PC-3 (cell line): ENCODE measurements around the gene TINAGL1. TPM values are rescaled to one million over a fixed set of nuclear protein-coding genes. Genes with fewer than 3 reads are reported as not detected.

Experiments used
- ATAC-seq: fragments of 200-7000 bp; cut with Tn5 transposase; 2 replicates; pipeline ENCODE4 v1.9.1; 2020; ENCODE audit warnings: mild to moderate bottlenecking, moderate library complexity
- BruUV-seq: library from RNA; stranded (reverse); fragments of 400-500 nt; replicated peaks from 2 replicates; lab custom pipeline; 2021; lab: Mats Ljungman, UMichigan
- CTCF ChIA-PET: fragments of 300-600 bp; sonication (Branson Sonifier 250); formaldehyde crosslinking; loops from one replicate; lab custom pipeline; 2022; ENCODE audit warnings: antibody characterized with exemption; lab: Charles Lee
- POLR2A ChIA-PET: fragments of 300-600 bp; sonication (Branson Sonifier 250); formaldehyde crosslinking; loops from one replicate; lab custom pipeline; 2022; ENCODE audit warnings: antibody characterized with exemption; ENCODE audit not compliant: unreplicated experiment; lab: Charles Lee
- DNase-seq: peaks from one replicate; pipeline ENCODE4 v3.0.0-alpha.2; 2015
- H2AFZ ChIP-seq: fragments of 300-600 bp; sonication (generic); 2 replicates; pipeline ENCODE4 v1.6.0; 2016; ENCODE audit warnings: antibody characterized with exemption, low read length
- H3F3A ChIP-seq: fragments of 300-600 bp; sonication (generic); one replicate; pipeline ENCODE4 v1.6.0; 2017; ENCODE audit warnings: antibody characterized with exemption, low read length, control low read depth, mild to moderate bottlenecking; ENCODE audit not compliant: unreplicated experiment
- H3K27ac ChIP-seq: fragments of 300-600 bp; sonication (generic); 2 replicates; pipeline ENCODE4 v1.5.1; 2016; ENCODE audit warnings: mild to moderate bottlenecking, low read length
- H3K27me3 ChIP-seq: fragments of 300-600 bp; sonication (generic); 2 replicates; pipeline ENCODE4 v1.6.1; 2016; ENCODE audit warnings: low read length, mixed read lengths
- H3K36me3 ChIP-seq: fragments of 300-600 bp; sonication (generic); 2 replicates; pipeline ENCODE4 v1.6.1; 2016; ENCODE audit warnings: low read depth, mixed run types, low read length, mixed read lengths
- H3K4me1 ChIP-seq: fragments of 300-600 bp; sonication (generic); 2 replicates; pipeline ENCODE4 v1.5.1; 2016; ENCODE audit warnings: low read length; ENCODE audit not compliant: insufficient read depth
- H3K4me2 ChIP-seq: fragments of 300-600 bp; sonication (generic); 2 replicates; pipeline ENCODE4 v1.6.0; 2016; ENCODE audit warnings: low read length
- H3K4me3 ChIP-seq: fragments of 300-600 bp; sonication (generic); 2 replicates; pipeline ENCODE4 v1.5.1; 2016; ENCODE audit warnings: mild to moderate bottlenecking, low read length, mixed read lengths
- H3K79me2 ChIP-seq: fragments of 300-600 bp; sonication (generic); 2 replicates; pipeline ENCODE4 v1.6.1; 2017; ENCODE audit warnings: low read length, mixed read lengths
- H3K9ac ChIP-seq: fragments of 300-600 bp; sonication (generic); 2 replicates; pipeline ENCODE4 v1.6.0; 2016; ENCODE audit warnings: mild to moderate bottlenecking, low read length
- H3K9me2 ChIP-seq: fragments of 300-600 bp; sonication (generic); replicated peaks from 2 replicates; pipeline ENCODE4 v1.6.1; 2016; ENCODE audit warnings: mixed run types, low read length, mixed read lengths
- H3K9me3 ChIP-seq: fragments of 300-600 bp; sonication (generic); 2 replicates; pipeline ENCODE4 v1.6.1; 2016; ENCODE audit warnings: low read length, mixed read lengths
- H4K20me1 ChIP-seq: fragments of 300-600 bp; sonication (generic); 2 replicates; pipeline ENCODE4 v1.6.1; 2016; ENCODE audit warnings: low read length, mixed read lengths
- EZH2 ChIP-seq: fragments of 300-600 bp; sonication (generic); IDR thresholded peaks from one replicate; pipeline ENCODE4 v1.6.1; 2017; ENCODE audit warnings: antibody characterized with exemption, mild to moderate bottlenecking, low read length; ENCODE audit not compliant: unreplicated experiment
- EZH2phosphoT487 ChIP-seq: fragments of 300-600 bp; sonication (generic); IDR thresholded peaks from 2 replicates; pipeline ENCODE4 v1.6.1; 2018; ENCODE audit warnings: mild to moderate bottlenecking, antibody characterized with exemption, low read length, borderline replicate concordance
- intact Hi-C: fragments of 100-400 bp; cut with micrococcal nuclease; formaldehyde crosslinking; loops from 2 replicates; pipeline ENCODE4 v1.9.0; 2023
- total RNA-seq: library from RNA; depleted of rRNA; stranded (reverse); fragments of >200 nt; gene quantifications from 2 replicates; pipeline ENCODE4 v1.2.3, GENCODE V29; 2014
- TF ChIP-seq, protein P1 (sequence below): fragments of 300-600 bp; sonication (generic); conservative IDR thresholded peaks from 2 replicates; pipeline ENCODE4 v1.5.1; 2017; ENCODE audit warnings: antibody characterized with exemption, low read depth, mild to moderate bottlenecking, low read length

TINAGL1 gene
- total RNA-seq, 1 experiment from 2014 or later: 176 TPM

- Histone ChIP-seq H3K79me2 (peaks cover 26% of the 10 kb centered on the region), H3K4me2 (no peak overlapping the region), H3K4me1 (peaks cover 71% of the 10 kb centered on the region), H3K4me3 (no peak overlapping the region), H3F3A (no peaks in the 10 kb centered on the region), H3K27ac (no peak overlapping the region), H4K20me1 (no peaks in the 10 kb centered on the region), H2AFZ (no peak overlapping the region), H3K9me3 (no peaks in the 10 kb centered on the region), H3K9ac (no peak overlapping the region), H3K9me2 (no peaks in the 10 kb centered on the region), H3K36me3 (peaks cover 35% of the 10 kb centered on the region), H3K27me3 (no peaks in the 10 kb centered on the region)
- ChIA-PET POLR2A (no interaction called here), CTCF (no interaction called here)
- no peak for DNase-seq
- ATAC-seq: no peak
- TF ChIP-seq, protein P1, sequence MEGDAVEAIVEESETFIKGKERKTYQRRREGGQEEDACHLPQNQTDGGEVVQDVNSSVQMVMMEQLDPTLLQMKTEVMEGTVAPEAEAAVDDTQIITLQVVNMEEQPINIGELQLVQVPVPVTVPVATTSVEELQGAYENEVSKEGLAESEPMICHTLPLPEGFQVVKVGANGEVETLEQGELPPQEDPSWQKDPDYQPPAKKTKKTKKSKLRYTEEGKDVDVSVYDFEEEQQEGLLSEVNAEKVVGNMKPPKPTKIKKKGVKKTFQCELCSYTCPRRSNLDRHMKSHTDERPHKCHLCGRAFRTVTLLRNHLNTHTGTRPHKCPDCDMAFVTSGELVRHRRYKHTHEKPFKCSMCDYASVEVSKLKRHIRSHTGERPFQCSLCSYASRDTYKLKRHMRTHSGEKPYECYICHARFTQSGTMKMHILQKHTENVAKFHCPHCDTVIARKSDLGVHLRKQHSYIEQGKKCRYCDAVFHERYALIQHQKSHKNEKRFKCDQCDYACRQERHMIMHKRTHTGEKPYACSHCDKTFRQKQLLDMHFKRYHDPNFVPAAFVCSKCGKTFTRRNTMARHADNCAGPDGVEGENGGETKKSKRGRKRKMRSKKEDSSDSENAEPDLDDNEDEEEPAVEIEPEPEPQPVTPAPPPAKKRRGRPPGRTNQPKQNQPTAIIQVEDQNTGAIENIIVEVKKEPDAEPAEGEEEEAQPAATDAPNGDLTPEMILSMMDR: no peak
- no peak for TF ChIP-seq EZH2
- no peak for TF ChIP-seq EZH2phosphoT487
- BruUV-seq: no TSS peak
- intact Hi-C loops: no loop called here
Observed at GRCh38 chr1:31584869-31585735, 8.8 kb downstream of the TINAGL1 start.

GRCh38 chr1:31585736-31586365 lies 9.5 kb downstream of the TINAGL1 start:
- H3K4me3 ChIP-seq: no peak overlapping the region
- peaks cover 35% of the 10 kb centered on the region for H3K36me3 ChIP-seq
- no peak overlapping the region for H3K27ac ChIP-seq
- H4K20me1 ChIP-seq: no peaks in the 10 kb centered on the region
- intact Hi-C loops: no loop called here
- peaks cover 63% of the 10 kb centered on the region for H3K4me1 ChIP-seq
- BruUV-seq: no TSS peak
- TF ChIP-seq EZH2: no peak
- no peak for TF ChIP-seq EZH2phosphoT487
- TF ChIP-seq, protein P1: no peak
- no peaks in the 10 kb centered on the region for H3K9me2 ChIP-seq
- H3K9ac ChIP-seq: no peak overlapping the region
- H3K27me3 ChIP-seq: no peaks in the 10 kb centered on the region
- POLR2A ChIA-PET: no interaction called here
- DNase-seq: no peak
- H3K9me3 ChIP-seq: no peaks in the 10 kb centered on the region
- CTCF ChIA-PET: no interaction called here
- H3K4me2 ChIP-seq: no peak overlapping the region
- no peaks in the 10 kb centered on the region for H3F3A ChIP-seq
- peaks cover 18% of the 10 kb centered on the region for H3K79me2 ChIP-seq
- no peak for ATAC-seq
- no peak overlapping the region for H2AFZ ChIP-seq
